Common myeloid progenitor, CD34-positive (primary cell): ENCODE results near the gene PRR15. TPM values are rescaled to one million over a fixed set of nuclear protein-coding genes. Genes with fewer than 3 reads are reported as not detected.
"Not testable (repeated sequence)": the region's sequence is repeated elsewhere in the genome, so short reads cannot be mapped to it uniquely, and the experiment has no call there.

Experiments
- CTCF ChIA-PET: fragments of 350-600 bp; sonication (Branson Sonifier 250); formaldehyde crosslinking; loops from one replicate; lab custom pipeline; 2021; ENCODE audit warnings: antibody characterized with exemption; lab: Charles Lee
- POLR2A ChIA-PET: fragments of 350-600 bp; sonication (Branson Sonifier 250); formaldehyde crosslinking; loops from one replicate; lab custom pipeline; 2021; ENCODE audit warnings: antibody characterized with exemption; lab: Charles Lee
- DNase-seq, 3 donors: peaks; one replicate each; pipeline versions ENCODE4 v3.0.0 to v3.0.0-alpha.2; 2013
- H3K27ac ChIP-seq, 2 experiments: 1 replicate in 1 of 2; 2 replicates in 1 of 2; pipeline ENCODE4 v1.7.0; 2013; ENCODE audit warnings: inconsistent platforms in 2 of 2, low read length in 2 of 2, mild to moderate bottlenecking in 2 of 2, low read depth in 1 of 2, moderate library complexity in 1 of 2; ENCODE audit not compliant: severe bottlenecking in 2 of 2, insufficient read depth in 1 of 2, poor library complexity in 1 of 2
- H3K27me3 ChIP-seq, 5 experiments: replicated peaks in 2 of 5; 1 replicate in 3 of 5; 2 replicates in 2 of 5; pipeline versions ENCODE4 v1.6.1 to v1.7.0; 2013; ENCODE audit warnings: low read length in 4 of 5, mild to moderate bottlenecking in 2 of 5, moderate library complexity in 2 of 5, inconsistent platforms in 1 of 5; ENCODE audit not compliant: insufficient read depth in 5 of 5, control insufficient read depth in 4 of 5
- H3K36me3 ChIP-seq, 4 experiments: 1 replicate in 2 of 4; 2 replicates in 2 of 4; pipeline versions ENCODE4 v1.6.1 to v1.7.0; 2013; ENCODE audit warnings: low read length in 3 of 4, control low read depth in 1 of 4, mild to moderate bottlenecking in 1 of 4; ENCODE audit not compliant: control insufficient read depth in 4 of 4, insufficient read depth in 4 of 4
- H3K4me1 ChIP-seq, 4 experiments: 1 replicate in 3 of 4; 2 replicates in 1 of 4; pipeline versions ENCODE4 v1.6.1 to v1.7.1; 2013; ENCODE audit warnings: low read length in 3 of 4, mild to moderate bottlenecking in 3 of 4, control low read depth in 1 of 4, inconsistent platforms in 1 of 4, moderate library complexity in 1 of 4; ENCODE audit not compliant: control insufficient read depth in 4 of 4, insufficient read depth in 4 of 4; ENCODE audit errors: control extremely low read depth in 1 of 4
- H3K4me3 ChIP-seq, 7 experiments: 1 replicate in 4 of 7; 2 replicates in 3 of 7; pipeline versions ENCODE4 v1.5.1 to v1.7.0; 2013; ENCODE audit warnings: mild to moderate bottlenecking in 7 of 7, low read length in 6 of 7, moderate library complexity in 6 of 7, inconsistent platforms in 2 of 7, low read depth in 2 of 7, control low read depth in 1 of 7; ENCODE audit not compliant: insufficient read depth in 4 of 7, control insufficient read depth in 1 of 7; ENCODE audit errors: extremely low read depth in 1 of 7
- H3K9me3 ChIP-seq, 5 experiments: 1 replicate in 4 of 5; 2 replicates in 1 of 5; pipeline versions ENCODE4 v1.6.1 to v1.7.1; 2013; ENCODE audit warnings: low read length in 4 of 5, mild to moderate bottlenecking in 2 of 5, inconsistent platforms in 1 of 5, low read depth in 1 of 5, moderate library complexity in 1 of 5; ENCODE audit not compliant: control insufficient read depth in 4 of 5, insufficient read depth in 2 of 5; ENCODE audit errors: control extremely low read depth in 1 of 5
- WGBS: methylation state at CpG from one replicate; pipeline ENCODE4 v1.1.5; 2013; ENCODE audit not compliant: insufficient coverage; 5-methylcytosine and 5-hydroxymethylcytosine counted together
- polyA plus RNA-seq: library from polyadenylated mRNA; unstranded; fragments of 120-200 nt; gene quantifications from one replicate; pipeline ENCODE4 v1.2.1, GENCODE V29; 2013

The PRR15 gene, protein sequence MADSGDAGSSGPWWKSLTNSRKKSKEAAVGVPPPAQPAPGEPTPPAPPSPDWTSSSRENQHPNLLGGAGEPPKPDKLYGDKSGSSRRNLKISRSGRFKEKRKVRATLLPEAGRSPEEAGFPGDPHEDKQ
- 6.0 TPM for polyA plus RNA-seq

DNA sequence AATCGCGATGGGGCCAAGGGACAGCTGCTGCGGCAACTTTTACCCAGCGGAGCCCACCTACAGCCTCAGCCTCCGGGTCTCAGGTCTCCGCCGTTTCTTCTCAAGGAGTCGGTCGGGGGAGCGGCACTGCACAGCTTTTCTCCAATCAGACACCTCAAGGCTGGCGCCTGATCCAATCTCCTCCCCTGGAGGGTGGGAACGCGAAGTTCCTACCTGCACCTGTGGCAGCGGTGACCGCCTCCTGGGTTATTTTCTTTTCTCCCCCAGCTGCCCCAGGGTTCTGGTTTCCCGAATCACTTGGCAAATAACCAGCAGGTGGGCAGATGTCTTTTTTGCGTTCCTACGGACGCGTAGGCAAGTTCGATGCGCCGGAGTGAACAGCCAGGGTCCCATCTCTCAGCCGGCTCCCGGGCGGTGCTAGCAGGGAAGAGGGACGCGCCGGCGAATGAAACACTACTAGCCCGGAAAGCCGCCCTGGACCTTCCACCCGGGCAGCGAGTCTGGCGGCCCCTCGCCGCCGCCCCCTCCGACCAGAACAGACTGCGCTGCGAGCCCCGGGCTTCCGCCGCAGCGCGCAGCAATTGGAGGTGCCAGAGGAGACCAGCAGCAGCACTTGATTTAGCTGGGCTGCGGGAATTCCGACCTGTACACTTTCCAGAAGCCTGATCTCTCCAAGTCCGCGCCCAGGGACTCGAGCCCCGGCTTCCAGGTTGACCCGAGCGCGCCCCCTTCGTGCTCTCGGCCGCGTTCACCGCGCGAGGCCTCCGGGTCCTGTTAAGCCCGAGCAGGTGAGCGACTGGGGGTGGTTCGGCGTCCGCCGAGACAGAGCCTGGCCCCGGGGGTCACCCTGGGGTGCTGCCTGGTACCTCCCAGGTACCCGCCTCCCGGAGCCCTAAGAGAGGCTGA, at the start of gene PRR15:
Gene PRR15, plus strand, starts transcription at position 246 of the 906 bp plus-strand sequence. CDS start 2,495 bp downstream, outside the sequence.
- Histone ChIP-seq H3K4me3 (peak within 1 kb of the TSS; percentile 65 to 92 (median 82)), H3K27ac (peak within 1 kb of the TSS in 1 of 2 experiments; percentile 61), H3K27me3 (peaks cover 0 to 30% (median 0%) of the 10 kb centered on the region in 5 experiments), H3K9me3 (no peaks in the 10 kb centered on the region), H3K4me1 (peaks cover 6 to 44% (median 33%) of the 10 kb centered on the region in 4 experiments), H3K36me3 (peaks cover 0 to 3% (median 0%) of the 10 kb centered on the region in 4 experiments)
- POLR2A ChIA-PET = interaction anchor here (0.6 to 0.7 kb wide), 2 partner anchors 9 to 48 kb away, joined by 3 to 4 read pairs; no protein-coding TSS in a partner anchor
- peak; percentile 42 to 73 (median 69) for DNase-seq
- CTCF ChIA-PET = interaction anchor here (1.1 to 2.1 kb wide), 3 partner anchors 11 to 25 kb away, joined by 3 to 8 read pairs (median 3); no protein-coding TSS in a partner anchor
- 0% methylated on average over 69 of the region's 72 CpGs for WGBS

- Histone ChIP-seq H3K36me3 (peaks cover 0 to 7% (median 0%) of the 10 kb centered on the region in 4 experiments), H3K4me1 (no peaks in the 10 kb centered on the region), H3K27me3 (peaks cover 0 to 1% (median 0%) of the 10 kb centered on the region in 5 experiments), H3K27ac (no peak overlapping the region), H3K9me3 (peaks cover 0 to 2% (median 0%) of the 10 kb centered on the region in 5 experiments), H3K4me3 (no peak overlapping the region)
- ChIA-PET POLR2A (no interaction called here), CTCF (interaction anchor here (0.7 kb wide), 1 partner anchor 8 kb away, joined by 3 read pairs; no protein-coding TSS in a partner anchor)
- 100% methylated on average over 1 of the region's 2 CpGs for WGBS
- DNase-seq = no peak
Measured at GRCh38 chr7:29516491-29516890, 47.1 kb upstream of the PRR15 start.

GRCh38 chr7:29518616-29519015, 45.0 kb upstream of the PRR15 start:
- WGBS = no CpG with 5 or more reads among the region's 1 CpG
- CTCF ChIA-PET = no interaction called here
- Histone ChIP-seq H3K4me3 (no peak overlapping the region), H3K36me3 (peaks cover 0 to 2% (median 0%) of the 10 kb centered on the region in 4 experiments), H3K9me3 (peaks cover 0 to 12% (median 0%) of the 10 kb centered on the region in 5 experiments), H3K27me3 (peaks cover 0 to 1% (median 0%) of the 10 kb centered on the region in 5 experiments), H3K4me1 (no peaks in the 10 kb centered on the region), H3K27ac (no peak overlapping the region)
- POLR2A ChIA-PET = no interaction called here
- DNase-seq = no peak

- Histone ChIP-seq H3K36me3 (no peaks in the 10 kb centered on the region), H3K27ac (no peak overlapping the region), H3K4me1 (no peaks in the 10 kb centered on the region), H3K9me3 (peaks cover 0 to 12% (median 1%) of the 10 kb centered on the region in 5 experiments), H3K27me3 (peaks cover 0 to 17% (median 2%) of the 10 kb centered on the region in 5 experiments), H3K4me3 (no peak overlapping the region)
- POLR2A ChIA-PET = no interaction called here
- no CpG with 5 or more reads among the region's 2 CpGs for WGBS
- peak in 2 of 3 donors; percentile 6 to 15 for DNase-seq
- CTCF ChIA-PET = no interaction called here
Measured at GRCh38 chr7:29523728-29524127, 39.9 kb upstream of the PRR15 start.

DNA sequence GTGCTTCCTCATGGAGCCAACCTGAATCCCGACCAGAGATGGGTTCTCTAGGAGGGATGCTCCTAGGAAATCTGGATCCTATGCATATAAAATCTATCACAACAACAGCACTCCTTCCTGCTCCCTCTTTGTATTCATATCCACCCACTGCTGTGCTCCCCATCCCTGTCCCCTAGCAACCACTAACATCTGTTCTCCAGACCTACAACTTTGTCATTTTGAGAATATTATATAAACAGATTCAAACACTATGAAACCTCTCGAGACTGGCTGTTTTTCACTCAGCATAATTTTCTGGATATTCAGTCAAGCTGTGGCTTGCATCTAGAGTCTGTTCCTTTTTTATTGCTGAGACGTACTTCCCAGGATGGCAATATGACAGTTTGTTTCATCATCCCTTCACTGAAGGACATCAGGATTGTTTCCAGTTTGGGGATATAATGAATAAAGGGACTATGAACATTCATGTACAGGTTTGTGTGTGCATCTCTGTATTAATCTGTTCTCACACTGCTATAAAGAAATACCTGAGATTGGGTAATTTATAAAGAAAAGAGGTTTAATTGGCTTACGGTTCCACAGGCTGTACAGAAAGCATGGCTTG, 36.0 kb upstream of the PRR15 start:
- ChIA-PET CTCF (no interaction called here), POLR2A (no interaction called here)
- WGBS = 100% methylated on average over 3 of the region's 4 CpGs
- no peaks in the 10 kb centered on the region for H3K4me1 ChIP-seq
- H3K27ac ChIP-seq = no peak overlapping the region
- peaks cover 0 to 17% (median 2%) of the 10 kb centered on the region in 5 experiments for H3K27me3 ChIP-seq
- H3K9me3 ChIP-seq = peaks cover 0 to 6% (median 0%) of the 10 kb centered on the region in 5 experiments
- no peaks in the 10 kb centered on the region for H3K36me3 ChIP-seq
- H3K4me3 ChIP-seq = no peak overlapping the region
- DNase-seq = no peak

DNA sequence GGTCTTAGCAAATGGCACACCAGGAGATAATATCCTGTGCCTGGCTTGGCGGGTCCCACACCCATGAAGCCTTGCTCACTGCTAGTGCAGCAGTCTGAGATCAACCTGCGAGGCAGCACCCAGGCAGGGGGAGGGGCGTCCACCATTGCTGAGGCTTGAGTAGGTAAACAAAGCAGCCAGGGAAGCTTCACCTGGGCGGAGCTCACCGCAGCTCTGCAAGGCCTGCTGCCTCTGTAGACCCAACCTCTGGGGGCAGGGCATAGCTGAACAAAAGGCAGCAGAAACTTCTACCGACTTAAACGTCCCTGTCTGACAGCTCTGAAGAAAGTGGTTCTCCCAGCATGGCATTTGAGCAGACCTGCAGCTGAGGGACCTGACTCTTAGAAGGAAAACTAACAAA, 35.1 kb upstream of the PRR15 start:
- H3K9me3 ChIP-seq, CTCF ChIA-PET, H3K4me3 ChIP-seq, POLR2A ChIA-PET, H3K27ac ChIP-seq, H3K4me1 ChIP-seq, H3K36me3 ChIP-seq, DNase-seq: not testable (repeated sequence)
- WGBS = 91% methylated on average over 7 of the region's 7 CpGs
- H3K27me3 ChIP-seq = peaks cover 0 to 17% (median 2%) of the 10 kb centered on the region in 5 experiments
